GM18507 (cell line): ENCODE results near the gene CLIC3.

Source experiments
- DNase-seq: peaks from one replicate; pipeline ENCODE4 v3.0.0; 2011; ENCODE audit warnings: low read depth; ENCODE audit not compliant: insufficient read length; ENCODE audit errors: extremely low spot score
- FAIRE-seq: peaks from 2 replicates; lab custom pipeline; 2011; peaks lifted over from hg19 to GRCh38; lab: Jason Lieb, UNC

Gene CLIC3

DNA sequence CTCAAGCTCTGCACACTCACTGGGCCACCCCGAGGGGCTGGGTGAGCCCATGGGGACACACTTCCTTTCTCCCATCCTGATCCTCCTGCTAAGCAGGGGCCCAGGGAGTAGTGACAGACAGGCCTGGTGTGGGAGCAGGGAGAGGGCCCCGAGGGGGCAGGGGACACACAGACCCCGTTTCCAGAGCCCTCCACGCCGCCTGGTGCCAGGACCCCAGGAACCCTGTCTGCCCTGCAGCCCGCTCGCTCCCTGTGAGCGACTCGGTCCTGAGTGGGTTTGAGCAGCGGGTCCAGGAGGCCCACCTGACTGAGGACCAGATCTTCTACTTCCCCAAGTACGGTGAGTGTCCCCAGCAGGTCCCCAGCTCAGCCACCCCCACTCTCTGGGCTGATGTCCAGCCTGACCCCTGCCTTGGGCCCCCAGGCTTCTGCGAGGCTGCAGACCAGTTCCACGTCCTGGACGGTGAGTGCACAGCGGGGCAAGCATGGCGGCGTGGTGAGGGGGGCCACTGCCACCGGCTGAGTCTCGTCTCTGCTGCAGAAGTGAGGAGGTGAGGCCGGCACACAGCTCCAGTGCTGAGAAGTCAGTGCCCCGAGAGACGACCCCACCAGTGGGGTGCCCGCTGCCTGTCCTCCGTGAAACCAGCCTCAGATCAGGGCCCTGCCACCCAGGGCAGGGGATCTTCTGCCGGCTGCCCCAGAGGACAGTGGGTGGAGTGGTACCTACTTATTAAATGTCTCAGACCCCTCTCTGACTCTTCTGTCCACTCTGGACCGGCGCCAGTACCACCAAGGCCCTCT is 49.9 kb downstream of the CLIC3 start:
- no peak for DNase-seq
- no peak for FAIRE-seq

DNA sequence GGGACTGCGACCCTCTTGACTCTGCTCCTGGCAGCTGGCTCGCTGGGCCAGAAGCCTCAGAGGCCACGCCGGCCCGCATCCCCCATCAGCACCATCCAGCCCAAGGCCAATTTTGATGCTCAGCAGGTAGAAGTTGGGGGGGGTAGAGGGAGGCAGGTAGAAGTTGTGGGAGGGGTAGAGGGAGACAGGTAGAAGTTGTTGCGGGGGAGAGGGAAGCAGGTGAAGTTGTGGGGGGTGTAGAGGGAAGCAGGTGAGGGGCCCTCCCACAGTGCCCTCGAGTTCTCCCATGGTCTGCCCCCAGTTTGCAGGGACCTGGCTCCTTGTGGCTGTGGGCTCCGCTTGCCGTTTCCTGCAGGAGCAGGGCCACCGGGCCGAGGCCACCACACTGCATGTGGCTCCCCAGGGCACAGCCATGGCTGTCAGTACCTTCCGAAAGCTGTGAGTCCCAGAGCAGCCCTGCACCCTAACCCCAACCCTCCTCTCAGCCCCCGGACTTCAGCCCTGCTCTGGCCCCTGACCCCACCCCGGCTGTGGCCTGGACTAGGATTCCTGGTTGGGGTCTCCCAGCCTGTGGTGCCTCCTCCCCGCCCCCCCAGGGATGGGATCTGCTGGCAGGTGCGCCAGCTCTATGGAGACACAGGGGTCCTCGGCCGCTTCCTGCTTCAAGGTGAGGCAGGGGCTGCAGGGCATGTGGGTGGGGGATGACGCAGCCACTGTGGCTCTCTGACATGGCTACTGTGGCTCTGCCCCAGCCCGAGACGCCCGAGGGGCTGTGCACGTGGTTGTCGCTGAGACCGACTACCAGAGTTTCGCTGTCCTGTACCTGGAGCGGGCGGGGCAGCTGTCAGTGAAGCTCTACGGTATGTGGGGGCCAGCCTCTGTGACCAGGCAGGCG is 50.8 kb downstream of the CLIC3 start:
- FAIRE-seq, result no peak
- DNase-seq, result no peak
